Thoracic aorta (tissue), 2 donors: ENCODE measurements around the gene HEPH. TPM values are rescaled to one million over a fixed set of nuclear protein-coding genes. Genes with fewer than 3 reads are reported as not detected.

Experiments
- ATAC-seq: fragments of 150-250 bp; one replicate; pipeline ENCODE4 v1.8.0; 2017; ENCODE audit warnings: low read depth; ENCODE audit not compliant: insufficient number of reproducible peaks, low FRiP score
- DNase-seq: peaks from one replicate; pipeline ENCODE4 v3.0.0-alpha.2; 2020; ENCODE audit warnings: low spot score
- H3K27ac ChIP-seq, 2 donors: fragments of 200-600 bp; sonication (generic); 1 replicate in 1 of 2; 2 replicates in 1 of 2; pipeline ENCODE4 v1.5.1; 2016; ENCODE audit warnings: mild to moderate bottlenecking in 2 of 2, moderate library complexity in 2 of 2
- H3K27me3 ChIP-seq: fragments of 200-600 bp; sonication (generic); replicated peaks from 2 replicates; pipeline ENCODE4 v1.6.0; 2016; ENCODE audit warnings: mild to moderate bottlenecking; ENCODE audit not compliant: insufficient read depth
- H3K36me3 ChIP-seq: fragments of 200-600 bp; sonication (generic); one replicate; pipeline ENCODE4 v1.5.1; 2016
- H3K4me1 ChIP-seq, 2 donors: fragments of 200-600 bp; sonication (generic); 1 replicate in 1 of 2; 2 replicates in 1 of 2; pipeline versions ENCODE4 v1.5.1 to v1.6.0; 2016; ENCODE audit warnings: low read depth in 2 of 2, mild to moderate bottlenecking in 1 of 2; ENCODE audit not compliant: control insufficient read depth in 1 of 2
- H3K4me3 ChIP-seq: fragments of 200-600 bp; sonication (generic); 2 replicates; pipeline ENCODE4 v1.5.1; 2016; ENCODE audit warnings: mild to moderate bottlenecking
- H3K9me3 ChIP-seq: fragments of 200-600 bp; sonication (generic); 2 replicates; pipeline ENCODE4 v1.5.1; 2016
- CTCF ChIP-seq: fragments of 200-600 bp; sonication (generic); IDR thresholded peaks from one replicate; pipeline ENCODE4 v1.5.1; 2019; ENCODE audit warnings: antibody characterized with exemption
- total RNA-seq, 2 donors: library from RNA; depleted of rRNA; stranded (reverse); fragments of >200 nt; gene quantifications; one replicate each; pipeline versions ENCODE4 v1.1.0 to v1.2.3, GENCODE V29; 2016

HEPH gene
- total RNA-seq, 2 donors from 2014 or later: 95.7 to 109 TPM

DNA sequence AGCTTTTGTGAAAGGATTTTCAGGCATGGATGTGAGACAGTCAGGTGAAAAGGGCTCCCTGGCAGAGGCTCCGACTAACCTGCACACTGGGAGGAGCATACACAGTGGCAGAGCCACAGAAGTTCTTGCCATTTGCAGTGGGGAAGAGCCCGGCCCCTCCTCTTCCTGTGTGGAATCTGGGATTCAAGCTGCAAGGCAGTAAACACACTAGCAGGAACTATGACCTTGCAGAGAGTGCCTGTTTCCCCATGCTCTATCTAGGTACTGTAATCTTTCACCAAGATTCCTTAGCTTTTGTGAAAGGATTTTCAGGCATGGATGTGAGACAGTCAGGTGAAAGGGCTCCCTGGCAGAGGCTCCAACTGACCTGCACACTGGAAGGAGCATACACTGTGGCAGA, 19.8 kb upstream of the HEPH start:
- Histone ChIP-seq H3K9me3 (no peaks in the 10 kb centered on the region), H3K36me3 (no peaks in the 10 kb centered on the region), H3K4me1 (no peaks in the 10 kb centered on the region), H3K27me3 (no peaks in the 10 kb centered on the region), H3K27ac (no peak overlapping the region), H3K4me3 (no peak overlapping the region)
- ATAC-seq (no peak), DNase-seq (no peak)
- no peak for TF ChIP-seq CTCF

GRCh38 chrX:66149519-66149918, 14.5 kb upstream of the HEPH start:
- no peaks in the 10 kb centered on the region for H3K27me3 ChIP-seq
- no peaks in the 10 kb centered on the region for H3K36me3 ChIP-seq
- no peaks in the 10 kb centered on the region for H3K4me1 ChIP-seq
- no peak overlapping the region for H3K27ac ChIP-seq
- ATAC-seq (no peak), DNase-seq (no peak)
- H3K4me3 ChIP-seq: no peak overlapping the region
- TF ChIP-seq CTCF: no peak
- no peaks in the 10 kb centered on the region for H3K9me3 ChIP-seq

DNA sequence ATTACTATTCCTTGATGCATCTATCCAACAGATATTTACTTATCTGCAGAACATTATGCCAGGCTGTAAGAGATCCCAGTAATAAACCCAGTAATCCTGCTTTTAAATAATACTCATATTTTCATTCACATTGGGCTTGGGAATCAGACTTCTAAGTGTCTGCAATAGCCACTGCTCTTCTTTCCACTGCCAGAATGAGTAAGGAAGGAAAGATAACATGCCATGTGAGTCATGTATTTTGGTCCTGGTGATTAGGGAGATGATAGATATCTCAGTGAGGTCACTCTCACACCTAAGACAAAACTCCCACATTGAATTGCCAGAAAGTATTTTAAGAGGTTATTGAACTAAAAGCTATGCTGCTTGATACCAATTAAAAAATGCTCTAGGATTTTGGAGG, 13.9 kb upstream of the HEPH start:
- Histone ChIP-seq H3K4me3 (no peak overlapping the region), H3K36me3 (no peaks in the 10 kb centered on the region), H3K4me1 (no peaks in the 10 kb centered on the region), H3K27ac (no peak overlapping the region), H3K27me3 (no peaks in the 10 kb centered on the region), H3K9me3 (no peaks in the 10 kb centered on the region)
- ATAC-seq (no peak), DNase-seq (no peak)
- TF ChIP-seq CTCF: no peak

DNA sequence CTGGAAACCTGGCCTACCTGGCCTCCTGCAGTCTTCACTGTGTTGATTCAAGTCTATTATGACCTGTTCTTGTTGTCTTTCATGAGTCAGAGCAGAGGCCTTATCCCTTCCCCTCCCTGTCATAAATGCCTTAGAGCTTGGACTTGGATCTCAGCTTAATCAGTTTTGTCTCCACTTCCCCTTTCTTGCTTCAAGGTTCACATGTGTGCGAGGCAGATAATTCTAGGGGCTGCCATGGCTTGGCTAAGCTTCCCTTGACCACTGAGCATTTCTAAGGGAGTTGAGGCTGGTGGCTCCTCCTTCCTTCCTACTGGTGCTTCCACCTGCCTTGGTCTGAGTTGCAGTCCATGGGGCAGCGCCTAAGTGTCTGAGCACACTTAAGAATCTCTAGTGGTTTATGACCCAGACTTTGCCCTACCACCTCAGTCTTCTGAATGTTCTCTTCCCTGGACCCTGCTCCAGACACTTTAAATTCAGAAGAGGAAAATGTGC, 1.7 kb upstream of the HEPH start:
- DNase-seq: no peak
- no peak overlapping the region for H3K27ac ChIP-seq
- H3K27me3 ChIP-seq: no peaks in the 10 kb centered on the region
- no peak overlapping the region for H3K4me3 ChIP-seq
- peaks cover 0 to 6% of the 10 kb centered on the region in 2 donors for H3K4me1 ChIP-seq
- no peaks in the 10 kb centered on the region for H3K9me3 ChIP-seq
- no peak for ATAC-seq
- H3K36me3 ChIP-seq: no peaks in the 10 kb centered on the region
- no peak for TF ChIP-seq CTCF

DNA sequence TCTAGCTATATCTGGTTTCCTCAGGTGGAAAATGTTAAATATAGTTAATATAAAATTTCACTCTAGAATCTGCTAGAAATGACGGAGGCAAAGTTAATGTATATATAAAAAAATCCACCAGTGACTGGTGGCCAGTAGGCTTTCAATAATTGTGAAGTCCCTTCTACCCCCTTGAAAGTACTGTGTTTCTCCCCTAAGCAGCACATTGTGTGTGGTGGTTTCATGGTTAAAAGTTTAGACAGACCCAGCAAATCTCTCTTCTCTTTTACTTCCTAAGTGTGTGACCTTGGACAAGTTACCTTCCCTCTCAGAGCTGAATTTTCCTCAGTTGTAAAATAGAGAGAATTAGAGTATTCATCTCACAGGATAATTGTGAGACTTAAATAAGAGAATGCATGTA, 600 bp upstream of the HEPH start:
- peak overlapping the region in 1 of 2 donors; percentile 74 for H3K27ac ChIP-seq

More for the DNA sequence above, 600 bp upstream of the HEPH start:
- Histone ChIP-seq H3K27me3 (no peaks in the 10 kb centered on the region), H3K4me3 (peak overlapping the region; percentile 76), H3K9me3 (no peaks in the 10 kb centered on the region), H3K4me1 (peaks cover 0 to 6% of the 10 kb centered on the region in 2 donors), H3K36me3 (no peaks in the 10 kb centered on the region)
- ATAC-seq: no peak
- TF ChIP-seq CTCF: no peak
- no peak for DNase-seq
